Measurements from ENCODE around the gene LPP. TPM values are rescaled to one million over a fixed set of nuclear protein-coding genes. Genes with fewer than 3 reads are reported as not detected.

Gene LPP
- total RNA-seq, 1 experiment from 2014 or later: 54.0 TPM

GRCh38 chr3:188157407-188157806 lies 3.5 kb downstream of the LPP start:
- no peaks in the 10 kb centered on the region for H3K27me3 ChIP-seq (ENCODE audit: insufficient read depth, low read length)
- no TSS peak for BruUV-seq (replicated peaks)
- H3K9ac ChIP-seq (ENCODE audit: low read length): no peak overlapping the region
- H3K27ac ChIP-seq (ENCODE audit: low read depth, low read length): no peak overlapping the region
- ChIA-PET RAD21 (ENCODE audit: low non-redundant PET in 1 of 2, low total read pairs in 2 of 2, uncharacterized antibody in 2 of 2, unreplicated experiment in 2 of 2) (no interaction called here), CTCF (no interaction called here), POLR2A (no interaction called here)
- no peak overlapping the region for H2AFZ ChIP-seq (ENCODE audit: low read depth, low read length, poor library complexity, severe bottlenecking)
- TF ChIP-seq TCF7L2 (IDR thresholded peaks at IDR 0.05; ENCODE audit: borderline replicate concordance, extremely low read depth, insufficient read depth, insufficient read length) (no peak), POLR2A (IDR thresholded peaks at IDR 0.05; ENCODE audit: borderline replicate concordance, extremely low read depth, insufficient read depth, insufficient read length) (no peak), SP1 (IDR thresholded peaks at IDR 0.05; ENCODE audit: low read depth) (no peak), ZNF274 (IDR thresholded peaks at IDR 0.05; ENCODE audit: low read depth, low read length) (no peak), REST (IDR thresholded peaks at IDR 0.05; ENCODE audit: low read depth) (no peak), YY1 (IDR thresholded peaks at IDR 0.05; ENCODE audit: extremely low read depth, insufficient replicate concordance, low read depth, low read length) (no peak), EZH2phosphoT487 (IDR thresholded peaks at IDR 0.05; ENCODE audit: borderline replicate concordance) (no peak), ZFX (IDR thresholded peaks at IDR 0.05) (no peak), EGR1 (IDR thresholded peaks at IDR 0.05; ENCODE audit: low read depth) (no peak), SIN3A (IDR thresholded peaks at IDR 0.05; ENCODE audit: low read depth) (no peak), EZH2 (IDR thresholded peaks at IDR 0.05) (no peak), JUND (IDR thresholded peaks at IDR 0.05) (no peak), CTCF (IDR thresholded peaks at IDR 0.05 in 2 of 3, conservative IDR thresholded peaks at IDR 0.05 in 1 of 3; ENCODE audit: borderline replicate concordance in 1 of 3, insufficient read depth in 1 of 3, low read depth in 2 of 3, low read length in 2 of 3) (no peak), RAD21 (IDR thresholded peaks at IDR 0.05; ENCODE audit: low read depth) (no peak), POLR2AphosphoS5 (IDR thresholded peaks at IDR 0.05; ENCODE audit: low read depth, low read length) (no peak), ATF3 (IDR thresholded peaks at IDR 0.05) (no peak), FOSL1 (IDR thresholded peaks at IDR 0.05; ENCODE audit: low read depth) (no peak), CBX3 (IDR thresholded peaks at IDR 0.05; ENCODE audit: low read depth) (no peak)
- no peak overlapping the region for H3K4me3 ChIP-seq (replicated peaks in 1 of 2; ENCODE audit: low read depth in 1 of 2, low read length in 2 of 2)
- ATAC-seq (no peak), DNase-seq (ENCODE audit: low read depth, low spot score) (no peak)
- no peaks in the 10 kb centered on the region for H4K20me1 ChIP-seq (ENCODE audit: insufficient read depth)
- no peak overlapping the region for H3K4me2 ChIP-seq (ENCODE audit: low read length)
- peaks cover 9 to 38% of the 10 kb centered on the region in 2 experiments for H3K4me1 ChIP-seq (ENCODE audit: control insufficient read depth in 1 of 2, insufficient read depth in 2 of 2, low read length in 2 of 2)
- intact Hi-C loops (cut with micrococcal nuclease): no loop called here
- H3K36me3 ChIP-seq (ENCODE audit: control insufficient read depth in 1 of 2, insufficient read depth in 2 of 2, low read length in 2 of 2): no peaks in the 10 kb centered on the region
- peaks cover 73% of the 10 kb centered on the region for H3K79me2 ChIP-seq (ENCODE audit: insufficient read depth, low read length)
- no peaks in the 10 kb centered on the region for H3K9me2 ChIP-seq (ENCODE audit: insufficient read depth)
- H3K9me3 ChIP-seq (ENCODE audit: control insufficient read depth in 1 of 2, insufficient read depth in 1 of 2, low read depth in 1 of 2, low read length in 2 of 2): no peaks in the 10 kb centered on the region
